Ascending aorta (tissue), 2 donors: ENCODE results near the gene TPBG. TPM values are rescaled to one million over a fixed set of nuclear protein-coding genes. Genes with fewer than 3 reads are reported as not detected.

Source experiments
- DNase-seq, 2 donors: peaks; one replicate each; pipeline ENCODE4 v3.0.0-alpha.2; 2019; ENCODE audit warnings: low spot score in 2 of 2
- H3K27ac ChIP-seq, 2 donors: fragments of 200-600 bp; sonication (generic); one replicate each; pipeline ENCODE4 v1.5.1; 2016 to 2017; ENCODE audit warnings: mild to moderate bottlenecking in 1 of 2
- H3K27me3 ChIP-seq: fragments of 200-600 bp; sonication (generic); one replicate; pipeline ENCODE4 v1.5.1; 2017
- H3K36me3 ChIP-seq, 2 donors: fragments of 200-600 bp; sonication (generic); one replicate each; pipeline ENCODE4 v1.5.1; 2016
- H3K4me1 ChIP-seq, 2 donors: fragments of 200-600 bp; sonication (generic); one replicate each; pipeline ENCODE4 v1.5.1; 2016 to 2017; ENCODE audit warnings: mild to moderate bottlenecking in 1 of 2
- H3K4me3 ChIP-seq, 2 donors: fragments of 200-600 bp; sonication (generic); one replicate each; pipeline ENCODE4 v1.5.1; 2016 to 2017; ENCODE audit warnings: mild to moderate bottlenecking in 1 of 2
- H3K9me3 ChIP-seq, 2 donors: fragments of 200-600 bp; sonication (generic); one replicate each; pipeline ENCODE4 v1.5.1; 2016
- intact Hi-C: fragments of 100-400 bp; cut with DNase I; formaldehyde crosslinking; loops from one replicate; pipeline ENCODE4 v1.15.1; 2023
- total RNA-seq: library from RNA; depleted of rRNA; stranded (reverse); fragments of >200 nt; gene quantifications from one replicate; pipeline ENCODE4 v1.1.0, GENCODE V29; 2016
- TF ChIP-seq, protein P1 (sequence below), 3 experiments: fragments of 200-600 bp in 2 of 3; fragments of 450-650 bp in 1 of 3; sonication (generic) in 2 of 3; IDR thresholded peaks; one replicate each; pipeline ENCODE4 v1.5.1; 2016 to 2019; ENCODE audit warnings: antibody characterized with exemption in 3 of 3, mild to moderate bottlenecking in 1 of 3, moderate library complexity in 1 of 3

The TPBG gene
- total RNA-seq, 1 donor from 2014 or later, result 60.1 TPM

DNA sequence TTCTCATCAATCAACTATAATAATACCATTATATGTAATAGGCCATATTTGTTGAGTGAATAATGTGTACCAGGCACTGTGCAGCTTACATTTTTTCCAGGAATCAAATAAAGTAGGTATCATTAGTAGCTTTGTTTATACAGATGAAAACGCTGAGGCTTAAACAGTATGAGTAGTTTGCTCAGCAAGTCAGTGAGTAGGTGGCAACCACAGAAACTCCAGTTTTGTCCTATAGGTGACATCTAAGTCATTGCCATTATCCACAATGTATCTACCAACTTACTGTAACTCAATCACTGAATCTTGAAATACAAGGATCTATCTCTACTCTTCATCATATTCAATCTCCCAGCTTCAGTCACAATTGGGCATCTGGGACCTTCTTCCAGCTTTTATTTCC is 29.8 kb upstream of the TPBG start:
- DNase-seq, result no peak
- intact Hi-C loops, result no loop called here
- TF ChIP-seq, protein P1, sequence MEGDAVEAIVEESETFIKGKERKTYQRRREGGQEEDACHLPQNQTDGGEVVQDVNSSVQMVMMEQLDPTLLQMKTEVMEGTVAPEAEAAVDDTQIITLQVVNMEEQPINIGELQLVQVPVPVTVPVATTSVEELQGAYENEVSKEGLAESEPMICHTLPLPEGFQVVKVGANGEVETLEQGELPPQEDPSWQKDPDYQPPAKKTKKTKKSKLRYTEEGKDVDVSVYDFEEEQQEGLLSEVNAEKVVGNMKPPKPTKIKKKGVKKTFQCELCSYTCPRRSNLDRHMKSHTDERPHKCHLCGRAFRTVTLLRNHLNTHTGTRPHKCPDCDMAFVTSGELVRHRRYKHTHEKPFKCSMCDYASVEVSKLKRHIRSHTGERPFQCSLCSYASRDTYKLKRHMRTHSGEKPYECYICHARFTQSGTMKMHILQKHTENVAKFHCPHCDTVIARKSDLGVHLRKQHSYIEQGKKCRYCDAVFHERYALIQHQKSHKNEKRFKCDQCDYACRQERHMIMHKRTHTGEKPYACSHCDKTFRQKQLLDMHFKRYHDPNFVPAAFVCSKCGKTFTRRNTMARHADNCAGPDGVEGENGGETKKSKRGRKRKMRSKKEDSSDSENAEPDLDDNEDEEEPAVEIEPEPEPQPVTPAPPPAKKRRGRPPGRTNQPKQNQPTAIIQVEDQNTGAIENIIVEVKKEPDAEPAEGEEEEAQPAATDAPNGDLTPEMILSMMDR (IDR thresholded peaks at IDR 0.05), result no peak
- H3K36me3 ChIP-seq, result no peaks in the 10 kb centered on the region
- H3K4me1 ChIP-seq, result no peaks in the 10 kb centered on the region
- no peak overlapping the region for H3K4me3 ChIP-seq
- H3K27ac ChIP-seq, result no peak overlapping the region
- no peaks in the 10 kb centered on the region for H3K9me3 ChIP-seq
- no peaks in the 10 kb centered on the region for H3K27me3 ChIP-seq

DNA sequence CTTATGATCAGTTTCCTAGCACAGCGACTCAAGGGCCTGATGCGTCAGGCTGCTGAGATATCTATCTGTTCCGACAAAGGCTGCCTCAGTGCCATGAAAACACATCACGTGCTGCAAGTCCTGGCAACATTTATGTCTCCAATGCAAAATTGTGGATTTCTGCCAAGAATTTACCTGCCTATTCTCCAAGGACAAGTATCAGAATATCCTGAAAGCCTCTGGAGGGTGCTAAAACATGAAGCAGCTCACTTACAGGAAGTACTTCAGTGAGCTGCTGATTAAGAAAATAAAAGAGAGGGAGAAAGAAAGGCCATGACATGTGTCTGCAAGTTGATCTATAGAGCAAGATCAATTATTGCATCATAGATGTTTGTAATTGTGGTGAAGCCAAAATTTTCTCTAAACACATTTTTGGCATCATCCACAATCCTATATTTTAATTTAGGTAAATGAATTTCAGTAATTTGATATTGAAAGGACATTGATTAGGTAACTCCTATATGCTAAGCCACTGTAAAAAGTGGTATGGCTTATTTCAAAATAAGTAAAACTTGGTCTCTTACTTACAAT is 25.8 kb upstream of the TPBG start:
- Histone ChIP-seq H3K27ac (no peak overlapping the region), H3K4me1 (no peaks in the 10 kb centered on the region), H3K9me3 (no peaks in the 10 kb centered on the region), H3K36me3 (no peaks in the 10 kb centered on the region), H3K27me3 (no peaks in the 10 kb centered on the region), H3K4me3 (no peak overlapping the region)
- intact Hi-C loops, result no loop called here
- TF ChIP-seq, protein P1 (IDR thresholded peaks at IDR 0.05), result no peak
- no peak for DNase-seq

DNA sequence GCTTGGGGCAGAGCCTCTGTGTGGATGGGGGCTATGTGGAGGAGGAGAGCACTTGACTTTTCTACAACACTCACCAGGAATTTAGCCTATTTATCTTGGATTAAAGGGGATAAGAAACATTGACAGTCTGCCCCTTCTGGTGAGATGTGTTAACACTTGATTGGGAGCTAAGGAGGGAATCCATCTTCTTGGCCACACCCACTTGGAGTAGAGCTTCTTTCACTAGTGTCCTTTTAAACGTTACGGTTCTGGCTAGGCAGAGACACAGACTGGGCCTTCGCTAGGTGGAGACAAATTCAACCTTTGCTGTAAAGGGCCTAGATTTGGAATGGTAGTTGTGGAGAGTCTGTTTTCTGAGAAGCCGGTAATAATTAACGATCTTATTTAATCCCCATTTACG is 15.5 kb upstream of the TPBG start:
- H3K4me3 ChIP-seq, result no peak overlapping the region
- H3K27me3 ChIP-seq, result no peaks in the 10 kb centered on the region
- no peak for DNase-seq
- H3K9me3 ChIP-seq, result peaks cover 0 to 5% of the 10 kb centered on the region in 2 donors
- no peak overlapping the region for H3K27ac ChIP-seq
- no peaks in the 10 kb centered on the region for H3K4me1 ChIP-seq
- no peaks in the 10 kb centered on the region for H3K36me3 ChIP-seq
- intact Hi-C loops, result no loop called here
- TF ChIP-seq, protein P1 (IDR thresholded peaks at IDR 0.05), result no peak

DNA sequence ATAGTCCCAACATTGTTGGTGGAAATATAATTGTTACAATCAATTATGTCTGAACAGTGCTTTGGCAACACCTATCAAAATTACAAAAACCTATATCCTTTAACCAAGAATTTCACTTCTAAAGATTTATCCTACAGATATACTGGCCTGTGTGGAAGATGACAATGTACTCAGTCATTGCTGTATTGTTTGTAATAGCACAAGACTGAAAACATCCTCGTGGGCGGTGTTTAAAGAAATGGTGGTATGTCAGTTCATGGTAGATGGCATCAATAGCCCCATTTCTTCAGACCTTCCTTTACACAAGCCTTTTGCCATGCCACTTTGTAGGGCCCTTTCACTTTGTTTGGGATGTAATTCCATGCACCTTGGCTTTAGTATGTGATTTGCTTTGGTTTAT is 9.8 kb upstream of the TPBG start:
- no peaks in the 10 kb centered on the region for H3K9me3 ChIP-seq
- no peak for DNase-seq
- intact Hi-C loops, result no loop called here
- H3K4me3 ChIP-seq, result no peak overlapping the region
- no peaks in the 10 kb centered on the region for H3K4me1 ChIP-seq
- H3K27me3 ChIP-seq, result no peaks in the 10 kb centered on the region
- no peaks in the 10 kb centered on the region for H3K36me3 ChIP-seq
- no peak overlapping the region for H3K27ac ChIP-seq
- TF ChIP-seq, protein P1 (IDR thresholded peaks at IDR 0.05), result no peak

DNA sequence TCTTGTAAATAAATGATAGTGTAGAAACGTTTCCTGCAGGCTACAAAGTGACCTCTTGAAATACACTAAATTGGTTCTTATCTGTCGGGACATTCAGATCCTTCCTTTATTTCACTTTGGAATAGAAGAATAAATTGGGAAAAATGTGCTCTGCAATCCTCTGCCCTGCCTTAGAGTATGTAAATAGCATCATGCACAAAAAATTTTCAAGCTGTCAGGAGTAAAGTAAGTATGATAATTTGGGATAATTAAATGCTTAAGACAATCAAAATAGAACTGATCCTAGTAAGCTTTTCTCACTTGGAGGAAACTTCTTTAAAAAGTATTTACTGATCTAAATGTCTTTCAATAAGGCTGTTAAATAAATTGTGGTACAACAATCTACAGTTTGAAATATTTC is 3.1 kb upstream of the TPBG start:
- Histone ChIP-seq H3K36me3 (no peaks in the 10 kb centered on the region), H3K27me3 (no peaks in the 10 kb centered on the region), H3K27ac (no peak overlapping the region), H3K9me3 (no peaks in the 10 kb centered on the region), H3K4me3 (no peak overlapping the region), H3K4me1 (peaks cover 4% of the 10 kb centered on the region in 2 donors)
- intact Hi-C loops, result loop anchor here (5.0 to 10.0 kb wide), 3 partner anchors 113 to 834 kb away; partner anchors contain the start of genes DOP1A, IBTK, PGM3 and RWDD2A
- no peak for DNase-seq
- TF ChIP-seq, protein P1 (IDR thresholded peaks at IDR 0.05), result no peak

DNA sequence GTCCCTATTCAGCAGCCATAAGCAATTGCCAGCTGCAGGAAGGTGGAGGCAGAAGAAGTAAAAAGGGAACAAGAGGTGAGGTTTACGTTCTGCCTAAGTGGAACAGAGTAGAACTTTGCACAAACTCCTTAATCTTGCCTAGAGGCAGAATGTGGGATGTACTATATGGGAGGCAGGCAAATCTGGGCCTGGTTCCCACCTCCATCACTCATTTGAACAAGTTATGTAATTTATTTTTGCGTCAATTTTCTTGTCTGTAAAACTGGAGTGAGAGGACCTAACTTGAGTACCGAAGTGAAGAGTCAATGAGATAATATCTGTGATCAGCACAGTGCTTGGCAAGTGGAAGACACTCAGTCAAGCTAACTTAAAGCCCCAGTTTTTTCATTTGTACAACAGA is 2.0 kb upstream of the TPBG start:
- H3K36me3 ChIP-seq, result no peaks in the 10 kb centered on the region
- no peaks in the 10 kb centered on the region for H3K9me3 ChIP-seq
- TF ChIP-seq, protein P1 (IDR thresholded peaks at IDR 0.05), result no peak
- intact Hi-C loops, result loop anchor here (5.0 to 10.0 kb wide), 3 partner anchors 114 to 833 kb away; partner anchors contain the start of genes DOP1A, IBTK, PGM3 and RWDD2A
- DNase-seq, result no peak
- H3K4me1 ChIP-seq, result peaks cover 4 to 9% of the 10 kb centered on the region in 2 donors
- no peak overlapping the region for H3K4me3 ChIP-seq
- no peak overlapping the region for H3K27ac ChIP-seq
- no peaks in the 10 kb centered on the region for H3K27me3 ChIP-seq
